ENCODE results near the gene SREBF1. TPM values are rescaled to one million over a fixed set of nuclear protein-coding genes. Genes with fewer than 3 reads are reported as not detected.

The SREBF1 gene
- total RNA-seq, 1 donor from 2014 or later, result 365 TPM

DNA sequence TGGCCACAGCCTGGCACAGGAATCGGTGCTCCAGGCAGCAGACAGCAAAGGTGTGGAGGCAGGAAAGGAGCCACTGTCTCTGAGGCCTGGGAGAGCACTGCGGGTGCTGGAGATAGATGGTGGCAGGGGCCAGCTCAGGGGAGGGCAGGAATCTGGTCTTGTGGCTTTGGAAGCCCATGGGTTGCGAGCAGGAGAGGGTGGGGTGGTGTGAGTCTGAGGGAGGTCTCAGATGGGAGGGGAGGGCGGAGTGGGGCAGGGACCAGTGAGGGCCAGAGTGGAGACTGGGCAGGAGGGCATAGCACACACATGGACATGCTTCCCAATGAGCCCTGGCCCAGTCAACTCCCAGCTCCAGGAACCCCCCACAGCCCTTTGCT, 70.1 kb downstream of the SREBF1 start:
- Mint-ChIP-seq H3K9me3 (ENCODE audit: unreplicated experiment) (peaks cover 16% of the 10 kb centered on the region), H3K36me3 (ENCODE audit: unreplicated experiment) (no peaks in the 10 kb centered on the region), H3K4me1 (ENCODE audit: low read depth, unreplicated experiment) (peaks cover 64% of the 10 kb centered on the region), H3K27me3 (ENCODE audit: unreplicated experiment) (peaks cover 36% of the 10 kb centered on the region), H3K27ac (ENCODE audit: unreplicated experiment) (peak overlapping the region; percentile 87), H3K4me3 (ENCODE audit: unreplicated experiment) (no peak overlapping the region)
- no peak for DNase-seq
- TF ChIP-seq, protein P1, sequence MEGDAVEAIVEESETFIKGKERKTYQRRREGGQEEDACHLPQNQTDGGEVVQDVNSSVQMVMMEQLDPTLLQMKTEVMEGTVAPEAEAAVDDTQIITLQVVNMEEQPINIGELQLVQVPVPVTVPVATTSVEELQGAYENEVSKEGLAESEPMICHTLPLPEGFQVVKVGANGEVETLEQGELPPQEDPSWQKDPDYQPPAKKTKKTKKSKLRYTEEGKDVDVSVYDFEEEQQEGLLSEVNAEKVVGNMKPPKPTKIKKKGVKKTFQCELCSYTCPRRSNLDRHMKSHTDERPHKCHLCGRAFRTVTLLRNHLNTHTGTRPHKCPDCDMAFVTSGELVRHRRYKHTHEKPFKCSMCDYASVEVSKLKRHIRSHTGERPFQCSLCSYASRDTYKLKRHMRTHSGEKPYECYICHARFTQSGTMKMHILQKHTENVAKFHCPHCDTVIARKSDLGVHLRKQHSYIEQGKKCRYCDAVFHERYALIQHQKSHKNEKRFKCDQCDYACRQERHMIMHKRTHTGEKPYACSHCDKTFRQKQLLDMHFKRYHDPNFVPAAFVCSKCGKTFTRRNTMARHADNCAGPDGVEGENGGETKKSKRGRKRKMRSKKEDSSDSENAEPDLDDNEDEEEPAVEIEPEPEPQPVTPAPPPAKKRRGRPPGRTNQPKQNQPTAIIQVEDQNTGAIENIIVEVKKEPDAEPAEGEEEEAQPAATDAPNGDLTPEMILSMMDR (IDR thresholded peaks at IDR 0.05; ENCODE audit: partially characterized antibody, unreplicated experiment), result no peak

DNA sequence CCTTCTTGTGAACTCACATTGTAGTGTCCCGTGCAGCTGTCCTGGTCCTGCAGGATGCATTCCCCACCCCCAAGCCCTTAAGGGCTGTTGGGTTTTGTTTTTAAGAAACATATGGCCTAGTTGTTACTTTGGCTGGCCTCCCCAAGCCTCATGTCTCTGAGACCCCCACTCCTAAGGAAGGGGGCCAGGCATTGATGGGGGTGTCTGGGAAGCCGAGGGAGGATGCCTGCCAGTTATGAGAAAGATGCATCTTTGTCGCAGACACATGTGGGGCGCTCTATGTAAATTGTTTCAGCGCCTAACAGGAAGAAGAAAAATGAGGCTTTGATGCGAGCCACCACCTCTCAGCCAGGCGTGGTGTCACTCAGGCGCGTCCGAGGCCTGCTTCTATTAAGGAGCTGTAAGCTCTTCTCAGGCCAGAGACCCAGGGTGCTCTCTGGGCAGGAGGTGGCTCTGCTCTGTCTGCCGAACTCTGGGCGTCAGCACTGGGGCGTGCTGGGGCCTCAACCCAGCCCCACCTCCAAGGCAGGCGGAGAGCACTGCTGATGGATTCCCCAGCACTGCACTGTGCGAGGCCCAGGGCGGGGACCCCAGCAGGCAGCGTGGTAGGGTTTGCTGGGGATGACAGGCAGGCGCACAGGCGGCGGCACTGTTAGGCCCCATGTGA, 70.6 kb downstream of the SREBF1 start:
- TF ChIP-seq, protein P1 (IDR thresholded peaks at IDR 0.05; ENCODE audit: partially characterized antibody, unreplicated experiment), result no peak
- Mint-ChIP-seq H3K27ac (ENCODE audit: unreplicated experiment) (peak overlapping the region; percentile 87), H3K36me3 (ENCODE audit: unreplicated experiment) (no peaks in the 10 kb centered on the region), H3K4me1 (ENCODE audit: low read depth, unreplicated experiment) (peaks cover 63% of the 10 kb centered on the region), H3K4me3 (ENCODE audit: unreplicated experiment) (no peak overlapping the region), H3K9me3 (ENCODE audit: unreplicated experiment) (peaks cover 15% of the 10 kb centered on the region), H3K27me3 (ENCODE audit: unreplicated experiment) (peaks cover 34% of the 10 kb centered on the region)
- no peak for DNase-seq

DNA sequence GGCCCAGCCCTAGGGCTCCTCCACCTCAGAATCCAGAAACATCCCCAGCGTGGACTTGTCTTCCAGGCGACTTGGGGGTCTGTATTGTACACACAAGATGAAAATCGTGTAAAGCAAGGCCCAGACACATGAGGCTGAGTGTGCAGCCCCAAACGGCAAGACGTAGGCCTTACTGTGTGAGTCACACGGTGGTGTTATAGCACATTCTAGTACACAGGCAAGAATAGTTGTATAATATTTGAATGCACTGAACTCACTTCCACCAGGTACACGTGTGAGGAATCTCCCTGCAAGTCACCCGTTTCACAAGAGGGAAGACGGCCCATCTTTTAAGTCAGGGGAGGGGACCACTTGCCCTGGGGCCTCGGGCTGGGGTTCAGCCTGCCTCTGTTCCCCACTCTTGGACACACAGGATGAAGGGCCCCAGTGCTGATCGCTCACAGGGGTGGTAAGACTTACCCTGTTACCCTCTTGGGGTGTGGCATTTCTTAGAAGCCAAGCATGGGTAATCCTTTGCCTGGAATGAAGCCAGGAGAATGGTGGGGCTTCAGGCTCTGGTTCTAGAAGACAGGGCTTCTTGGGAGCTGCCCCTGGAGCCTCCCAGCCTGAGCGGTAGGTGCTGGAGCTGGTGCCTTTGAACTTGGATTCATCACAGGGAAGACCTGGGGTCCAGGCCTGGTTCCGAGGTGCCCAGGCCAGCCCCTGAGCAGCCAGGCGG, 71.3 kb downstream of the SREBF1 start:
- H3K27ac Mint-ChIP-seq (ENCODE audit: unreplicated experiment), result peak overlapping the region; percentile 87
- peaks cover 32% of the 10 kb centered on the region for H3K27me3 Mint-ChIP-seq (ENCODE audit: unreplicated experiment)
- peaks cover 14% of the 10 kb centered on the region for H3K9me3 Mint-ChIP-seq (ENCODE audit: unreplicated experiment)
- TF ChIP-seq, protein P1 (IDR thresholded peaks at IDR 0.05; ENCODE audit: partially characterized antibody, unreplicated experiment), result no peak
- peaks cover 58% of the 10 kb centered on the region for H3K4me1 Mint-ChIP-seq (ENCODE audit: low read depth, unreplicated experiment)
- DNase-seq, result no peak
- no peaks in the 10 kb centered on the region for H3K36me3 Mint-ChIP-seq (ENCODE audit: unreplicated experiment)
- peak overlapping the region; percentile 49 for H3K4me3 Mint-ChIP-seq (ENCODE audit: unreplicated experiment)

DNA sequence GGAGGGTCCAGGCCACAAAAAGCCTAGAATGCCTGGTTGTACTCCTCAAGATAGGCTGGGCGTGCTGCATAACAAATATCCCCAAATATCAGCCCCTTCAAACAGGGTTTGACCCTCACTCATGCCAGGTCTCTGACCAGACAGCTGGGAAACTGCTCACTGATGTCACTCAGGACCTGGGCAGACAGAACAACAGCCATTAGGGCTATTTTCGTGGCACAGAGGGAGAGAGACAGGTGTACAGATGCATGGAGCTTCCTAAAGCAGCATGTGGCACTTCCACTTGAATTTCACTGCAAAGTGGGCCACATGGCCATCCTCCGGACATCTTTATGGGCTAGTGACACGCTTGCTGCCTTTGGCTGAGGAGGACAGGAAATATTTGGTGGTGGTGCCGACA, 73.1 kb downstream of the SREBF1 start:
- DNase-seq, result no peak
- peaks cover 52% of the 10 kb centered on the region for H3K4me1 Mint-ChIP-seq (ENCODE audit: low read depth, unreplicated experiment)
- H3K27me3 Mint-ChIP-seq (ENCODE audit: unreplicated experiment), result peaks cover 24% of the 10 kb centered on the region
- no peak overlapping the region for H3K27ac Mint-ChIP-seq (ENCODE audit: unreplicated experiment)
- peaks cover 16% of the 10 kb centered on the region for H3K9me3 Mint-ChIP-seq (ENCODE audit: unreplicated experiment)
- no peaks in the 10 kb centered on the region for H3K36me3 Mint-ChIP-seq (ENCODE audit: unreplicated experiment)
- TF ChIP-seq, protein P1 (IDR thresholded peaks at IDR 0.05; ENCODE audit: partially characterized antibody, unreplicated experiment), result no peak
- H3K4me3 Mint-ChIP-seq (ENCODE audit: unreplicated experiment), result peak overlapping the region; percentile 34

DNA sequence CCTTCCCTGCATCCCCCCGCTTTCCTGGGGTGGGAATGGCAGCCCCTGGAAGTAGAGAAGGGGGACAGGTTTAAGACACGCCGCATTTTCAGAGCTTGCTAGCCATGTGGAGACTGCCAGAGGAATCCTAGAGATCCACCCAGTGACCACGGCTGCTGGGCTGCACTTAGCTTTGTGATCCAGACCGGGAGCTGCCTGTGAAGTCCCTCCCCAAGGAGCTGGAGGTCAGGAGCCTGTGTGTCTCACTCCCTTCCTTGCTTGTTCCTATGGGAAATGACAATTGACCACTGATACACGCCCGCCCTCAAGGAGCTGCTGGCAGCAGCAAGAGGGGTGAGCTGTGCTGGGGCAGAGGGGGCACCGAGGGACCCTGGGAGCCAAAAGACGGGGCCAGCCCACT, 73.7 kb downstream of the SREBF1 start:
- peaks cover 20% of the 10 kb centered on the region for H3K27me3 Mint-ChIP-seq (ENCODE audit: unreplicated experiment)
- no peak overlapping the region for H3K4me3 Mint-ChIP-seq (ENCODE audit: unreplicated experiment)
- DNase-seq, result no peak
- H3K9me3 Mint-ChIP-seq (ENCODE audit: unreplicated experiment), result peaks cover 16% of the 10 kb centered on the region
- peak overlapping the region; percentile 62 for H3K27ac Mint-ChIP-seq (ENCODE audit: unreplicated experiment)
- no peaks in the 10 kb centered on the region for H3K36me3 Mint-ChIP-seq (ENCODE audit: unreplicated experiment)
- TF ChIP-seq, protein P1 (IDR thresholded peaks at IDR 0.05; ENCODE audit: partially characterized antibody, unreplicated experiment), result no peak
- H3K4me1 Mint-ChIP-seq (ENCODE audit: low read depth, unreplicated experiment), result peaks cover 52% of the 10 kb centered on the region

All from glutamatergic neuron (in vitro differentiated cells).